Breast epithelium (tissue), 4 donors: ENCODE results near the gene SAMD9L. TPM values are rescaled to one million over a fixed set of nuclear protein-coding genes. Genes with fewer than 3 reads are reported as not detected.
"Not testable (repeated sequence)": the region's sequence is repeated elsewhere in the genome, so short reads cannot be mapped to it uniquely, and the experiment has no call there.

ENCODE experiments used
- DNase-seq, 2 donors: peaks; one replicate each; pipeline ENCODE4 v3.0.0-alpha.2; 2019; ENCODE audit warnings: low spot score in 2 of 2
- H3K27ac ChIP-seq, 2 donors: fragments of 200-600 bp; sonication (generic) in 1 of 2; one replicate each; pipeline ENCODE4 v1.5.1; 2016 to 2019; ENCODE audit warnings: mild to moderate bottlenecking in 1 of 2
- H3K27me3 ChIP-seq, 2 donors: fragments of 200-600 bp; sonication (generic) in 1 of 2; one replicate each; pipeline versions ENCODE4 v1.5.1 to v1.6.0; 2017 to 2019; ENCODE audit warnings: control low read depth in 1 of 2, mild to moderate bottlenecking in 1 of 2
- H3K36me3 ChIP-seq: fragments of 200-600 bp; one replicate; pipeline ENCODE4 v1.5.1; 2019
- H3K4me1 ChIP-seq, 2 donors: fragments of 200-600 bp; sonication (generic); one replicate each; pipeline ENCODE4 v1.5.1; 2016 to 2019; ENCODE audit warnings: control low read depth in 1 of 2
- H3K4me3 ChIP-seq, 3 donors: fragments of 200-600 bp; sonication (generic); 1 replicate in 2 of 3; 2 replicates in 1 of 3; pipeline ENCODE4 v1.5.1; 2016 to 2019; ENCODE audit warnings: mild to moderate bottlenecking in 3 of 3, moderate library complexity in 2 of 3
- H3K9me3 ChIP-seq, 2 donors: fragments of 200-600 bp; sonication (generic) in 1 of 2; one replicate each; pipeline ENCODE4 v1.5.1; 2016 to 2019; ENCODE audit warnings: control low read depth in 1 of 2
- POLR2A ChIP-seq: fragments of 450-650 bp; IDR thresholded peaks from one replicate; pipeline ENCODE4 v1.6.1; 2016; ENCODE audit warnings: antibody characterized with exemption, mild to moderate bottlenecking, moderate library complexity
- POLR2AphosphoS5 ChIP-seq, 3 donors: sonication (generic); formaldehyde crosslinking; IDR thresholded peaks; one replicate each; pipeline ENCODE4 v1.6.1; 2017; ENCODE audit warnings: antibody characterized with exemption in 3 of 3
- intact Hi-C: fragments of 100-400 bp; cut with DNase I; formaldehyde crosslinking; loops from one replicate; pipeline ENCODE4 v1.15.1; 2023; ENCODE audit warnings: low total_unique reads
- total RNA-seq, 3 donors: library from RNA; depleted of rRNA; stranded (reverse); fragments of >200 nt; gene quantifications; one replicate each; pipeline ENCODE4 v1.1.0, GENCODE V29; 2016
- TF ChIP-seq, protein P1 (sequence below), 3 donors: fragments of 450-650 bp; IDR thresholded peaks; one replicate each; pipeline ENCODE4 v1.5.1; 2016 to 2017; ENCODE audit warnings: antibody characterized with exemption in 3 of 3, mild to moderate bottlenecking in 3 of 3, moderate library complexity in 3 of 3

Gene SAMD9L
- total RNA-seq, 3 donors from 2014 or later = 7.5 to 10.5 (median 8.6) TPM

DNA sequence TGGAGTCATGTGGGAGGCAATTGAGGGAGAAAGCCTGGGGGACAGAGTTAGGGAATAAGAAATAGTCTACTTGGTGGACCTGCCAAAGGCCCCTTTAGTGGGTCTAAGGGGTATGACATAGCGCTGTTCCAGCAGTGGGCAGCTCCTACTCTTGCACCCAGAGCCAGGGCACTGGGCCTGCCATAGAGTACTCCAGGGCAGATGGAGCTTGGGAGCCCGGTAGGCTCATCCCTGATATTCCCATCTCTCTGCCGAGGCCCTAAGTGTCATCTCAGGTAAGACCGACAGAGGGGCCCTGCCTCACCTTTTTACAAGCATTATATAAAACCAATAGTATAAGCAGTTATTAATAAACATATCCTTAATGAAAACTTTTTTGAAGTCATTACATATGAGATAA, 9.6 kb downstream of the SAMD9L start:
- intact Hi-C loops = no loop called here
- Histone ChIP-seq H3K27me3 (no peaks in the 10 kb centered on the region), H3K36me3 (peaks cover 21% of the 10 kb centered on the region), H3K4me1 (no peaks in the 10 kb centered on the region), H3K27ac (no peak overlapping the region), H3K9me3 (peaks cover 62 to 70% of the 10 kb centered on the region in 2 donors), H3K4me3 (no peak overlapping the region)
- DNase-seq = no peak
- no peak for TF ChIP-seq POLR2AphosphoS5 (IDR thresholded peaks at IDR 0.05)
- TF ChIP-seq, protein P1, sequence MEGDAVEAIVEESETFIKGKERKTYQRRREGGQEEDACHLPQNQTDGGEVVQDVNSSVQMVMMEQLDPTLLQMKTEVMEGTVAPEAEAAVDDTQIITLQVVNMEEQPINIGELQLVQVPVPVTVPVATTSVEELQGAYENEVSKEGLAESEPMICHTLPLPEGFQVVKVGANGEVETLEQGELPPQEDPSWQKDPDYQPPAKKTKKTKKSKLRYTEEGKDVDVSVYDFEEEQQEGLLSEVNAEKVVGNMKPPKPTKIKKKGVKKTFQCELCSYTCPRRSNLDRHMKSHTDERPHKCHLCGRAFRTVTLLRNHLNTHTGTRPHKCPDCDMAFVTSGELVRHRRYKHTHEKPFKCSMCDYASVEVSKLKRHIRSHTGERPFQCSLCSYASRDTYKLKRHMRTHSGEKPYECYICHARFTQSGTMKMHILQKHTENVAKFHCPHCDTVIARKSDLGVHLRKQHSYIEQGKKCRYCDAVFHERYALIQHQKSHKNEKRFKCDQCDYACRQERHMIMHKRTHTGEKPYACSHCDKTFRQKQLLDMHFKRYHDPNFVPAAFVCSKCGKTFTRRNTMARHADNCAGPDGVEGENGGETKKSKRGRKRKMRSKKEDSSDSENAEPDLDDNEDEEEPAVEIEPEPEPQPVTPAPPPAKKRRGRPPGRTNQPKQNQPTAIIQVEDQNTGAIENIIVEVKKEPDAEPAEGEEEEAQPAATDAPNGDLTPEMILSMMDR (IDR thresholded peaks at IDR 0.05) = no peak
- no peak for TF ChIP-seq POLR2A

DNA sequence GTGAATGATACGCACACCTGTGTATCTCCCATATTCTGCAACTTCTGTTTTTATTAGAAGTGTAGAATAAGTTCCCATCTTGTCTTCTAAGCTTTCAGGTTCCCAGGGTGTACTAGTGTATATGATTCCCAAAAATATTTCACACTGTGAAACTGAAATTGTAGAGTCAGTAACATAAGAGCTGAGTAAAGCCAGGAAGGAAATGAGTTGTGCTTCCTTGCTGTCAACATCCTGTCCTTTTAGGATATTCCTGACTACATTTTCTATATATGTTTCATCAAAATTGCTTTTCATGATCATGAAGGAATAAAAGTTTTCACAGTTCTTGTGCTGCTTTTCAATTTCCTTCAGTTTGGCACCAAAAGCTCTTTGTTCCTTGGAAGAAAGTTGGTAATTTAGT, 15.2 kb downstream of the SAMD9L start:
- TF ChIP-seq, protein P1 (IDR thresholded peaks at IDR 0.05) = no peak
- peaks cover 78 to 84% of the 10 kb centered on the region in 2 donors for H3K9me3 ChIP-seq

DNA sequence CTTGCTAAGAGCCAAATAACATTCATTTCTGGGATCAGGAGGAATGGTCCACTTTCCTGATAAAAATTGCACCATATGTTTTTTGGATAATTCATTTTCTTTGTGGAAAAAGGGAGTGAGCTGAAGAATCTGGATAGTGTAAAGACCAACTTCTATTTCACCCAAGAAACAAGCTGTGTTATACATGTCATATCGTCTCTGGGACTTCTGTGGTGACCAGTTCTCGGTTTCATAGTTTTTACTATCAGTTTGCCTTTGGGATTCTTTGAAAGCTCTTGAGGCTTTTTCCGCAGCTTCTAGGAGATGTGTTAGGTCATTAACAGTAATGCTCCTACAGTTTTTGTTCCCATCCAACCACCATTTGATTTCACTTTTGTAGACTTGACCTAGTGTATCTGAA, 16.0 kb downstream of the SAMD9L start:
- Histone ChIP-seq H3K4me3 (no peak overlapping the region), H3K27me3 (no peaks in the 10 kb centered on the region), H3K9me3 (peaks cover 82 to 85% of the 10 kb centered on the region in 2 donors), H3K36me3 (peaks cover 11% of the 10 kb centered on the region), H3K27ac (no peak overlapping the region), H3K4me1 (no peaks in the 10 kb centered on the region)
- intact Hi-C loops = no loop called here
- no peak for DNase-seq
- TF ChIP-seq, protein P1 (IDR thresholded peaks at IDR 0.05) = no peak
- TF ChIP-seq POLR2AphosphoS5 (IDR thresholded peaks at IDR 0.05) (no peak), POLR2A (no peak)

More for the DNA sequence above, 15.2 kb downstream of the SAMD9L start:
- Histone ChIP-seq H3K27ac (no peak overlapping the region), H3K4me3 (no peak overlapping the region), H3K27me3 (no peaks in the 10 kb centered on the region), H3K4me1 (no peaks in the 10 kb centered on the region), H3K36me3 (peaks cover 11% of the 10 kb centered on the region)
- DNase-seq = no peak
- intact Hi-C loops = no loop called here

DNA sequence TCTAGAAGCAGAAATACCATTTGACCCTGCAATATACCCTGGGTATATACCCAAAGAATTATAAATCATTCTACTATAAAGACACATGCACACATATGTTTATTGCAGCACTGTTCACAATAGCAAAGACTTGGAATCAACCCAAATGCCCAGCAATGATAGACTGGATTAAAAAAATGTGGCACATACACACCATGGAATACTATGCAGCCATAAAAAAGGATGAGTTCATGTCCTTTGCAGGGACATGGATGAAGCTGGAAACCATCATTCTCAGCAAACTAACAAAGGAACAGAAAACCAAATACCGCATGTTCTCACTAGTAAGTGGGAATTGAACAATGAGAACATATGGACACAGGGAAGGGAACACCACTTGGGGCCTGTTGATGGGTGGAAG, 21.2 kb downstream of the SAMD9L start:
- intact Hi-C loops, H3K27me3 ChIP-seq, H3K36me3 ChIP-seq, H3K4me1 ChIP-seq, H3K27ac ChIP-seq, DNase-seq, H3K4me3 ChIP-seq: not testable (repeated sequence)
- H3K9me3 ChIP-seq = peaks cover 40 to 42% of the 10 kb centered on the region in 2 donors

DNA sequence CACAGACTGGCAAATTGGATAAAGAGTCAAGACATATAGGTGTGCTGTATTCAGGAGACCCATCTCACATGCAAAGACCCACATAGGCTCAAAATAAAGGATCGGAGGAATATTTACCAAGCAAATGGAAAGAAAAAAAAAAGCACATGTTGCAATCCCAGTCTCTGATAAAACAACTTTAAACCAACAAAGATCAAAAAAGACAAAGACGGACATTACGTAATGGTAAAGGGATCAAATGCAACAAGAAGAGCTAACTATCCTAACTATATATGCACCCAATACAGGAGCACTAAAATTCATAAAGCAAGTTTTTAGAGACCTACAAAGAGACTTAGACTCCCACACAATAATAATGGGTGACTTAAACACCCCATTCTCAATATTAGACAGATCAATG, 24.7 kb downstream of the SAMD9L start:
- H3K4me3 ChIP-seq, H3K27ac ChIP-seq, H3K27me3 ChIP-seq, H3K4me1 ChIP-seq, H3K36me3 ChIP-seq, intact Hi-C loops, DNase-seq: not testable (repeated sequence)
- peaks cover 14 to 20% of the 10 kb centered on the region in 2 donors for H3K9me3 ChIP-seq

DNA sequence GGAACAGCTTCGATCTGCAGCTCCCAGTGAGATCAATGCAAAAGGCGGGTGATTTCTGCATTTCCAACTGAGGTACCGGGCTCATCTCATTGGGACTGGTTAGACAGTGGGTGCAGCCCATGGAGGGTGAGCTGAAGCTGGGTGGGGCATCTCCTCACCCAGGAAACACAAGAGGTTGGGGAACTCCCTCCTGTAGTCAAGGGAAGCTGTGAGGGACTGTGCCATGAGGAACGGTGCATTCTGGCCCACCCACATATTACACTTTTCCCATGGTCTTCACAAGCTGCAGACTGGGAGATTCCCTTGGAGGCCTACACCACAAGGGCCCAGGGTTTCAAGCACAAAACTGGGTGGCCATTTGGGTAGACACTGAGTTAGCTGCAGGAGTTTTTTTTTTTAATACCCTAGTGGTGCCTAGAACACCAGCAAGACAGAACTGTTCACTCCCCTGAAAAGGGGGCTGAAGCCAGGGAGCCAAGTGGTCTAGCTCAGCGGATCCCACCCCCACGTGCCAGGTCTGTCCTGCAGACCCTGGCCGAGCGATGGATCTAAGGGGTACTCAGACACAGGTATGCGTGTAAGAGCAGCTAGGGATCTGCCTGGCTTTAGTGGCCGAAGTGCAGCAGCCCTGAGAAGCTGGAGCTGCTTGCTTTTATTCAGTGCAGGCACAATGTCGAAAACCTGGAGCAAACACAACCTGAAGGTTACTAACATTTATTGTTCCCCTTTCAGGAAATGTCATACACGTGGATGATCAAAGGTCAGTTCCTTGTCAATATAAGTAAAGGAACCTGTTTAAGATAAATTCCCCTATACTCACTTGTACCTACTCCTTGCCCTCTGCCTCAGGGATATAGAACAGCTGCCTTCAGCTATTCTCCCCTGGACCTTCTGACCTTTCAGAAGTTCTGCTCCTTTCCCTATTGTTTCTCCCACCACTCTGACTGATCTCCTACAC, 27.3 kb downstream of the SAMD9L start:
- Histone ChIP-seq H3K27ac (no peak overlapping the region), H3K4me3 (no peak overlapping the region), H3K9me3 (no peaks in the 10 kb centered on the region), H3K36me3 (no peaks in the 10 kb centered on the region), H3K4me1 (no peaks in the 10 kb centered on the region), H3K27me3 (no peaks in the 10 kb centered on the region)
- DNase-seq = no peak
- intact Hi-C loops = no loop called here
- TF ChIP-seq, protein P1 (IDR thresholded peaks at IDR 0.05) = no peak
- TF ChIP-seq POLR2AphosphoS5 (IDR thresholded peaks at IDR 0.05) = no peak
- TF ChIP-seq POLR2A = no peak
